NCI-H2196 treated with DMSO at 0.1 percent for 48 hours (cell line): ENCODE data around the gene SLC6A6.
"Not testable (repeated sequence)": the region's sequence is repeated elsewhere in the genome, so short reads cannot be mapped to it uniquely, and the experiment has no call there.

Experiments
- DNase-seq: peaks from one replicate; lab custom pipeline; 2025; ENCODE audit not compliant: unreplicated experiment; lab: John Stamatoyannopoulos, UW

The SLC6A6 gene

GRCh38 chr3:14397531-14397930 is 4.9 kb upstream of the SLC6A6 start:
- DNase-seq, result no peak

- no peak for DNase-seq
These were observed 4.2 kb upstream of the SLC6A6 start for GRCh38 chr3:14397940-14398796.

- DNase-seq, result no peak
These were observed 3.7 kb upstream of the SLC6A6 start for GRCh38 chr3:14398797-14399106.

- no peak for DNase-seq
These were observed 608 bp upstream of the SLC6A6 start for GRCh38 chr3:14401692-14402303.

GRCh38 chr3:14403619-14404155 is 1.3 kb downstream of the SLC6A6 start:
- no peak for DNase-seq

GRCh38 chr3:14404186-14404585 is 1.8 kb downstream of the SLC6A6 start:
- DNase-seq, result no peak

GRCh38 chr3:14404631-14405359 is 2.4 kb downstream of the SLC6A6 start:
- DNase-seq, result no peak

GRCh38 chr3:14405360-14406238 is 3.2 kb downstream of the SLC6A6 start:
- no peak for DNase-seq

- no peak for DNase-seq
These were observed 3.9 kb downstream of the SLC6A6 start for GRCh38 chr3:14406336-14406735.

- no peak for DNase-seq
These were observed 4.4 kb downstream of the SLC6A6 start for GRCh38 chr3:14406766-14407165.

- no peak for DNase-seq
These were observed 4.8 kb downstream of the SLC6A6 start for GRCh38 chr3:14407203-14407602.

GRCh38 chr3:14409779-14410063 is 7.3 kb downstream of the SLC6A6 start:
- DNase-seq, result not testable (repeated sequence)

GRCh38 chr3:14410106-14410502 is 7.7 kb downstream of the SLC6A6 start:
- no peak for DNase-seq

GRCh38 chr3:14410503-14411165 is 8.2 kb downstream of the SLC6A6 start:
- no peak for DNase-seq

GRCh38 chr3:14411166-14411526 is 8.7 kb downstream of the SLC6A6 start:
- DNase-seq, result no peak

GRCh38 chr3:14411988-14412387 is 9.6 kb downstream of the SLC6A6 start:
- DNase-seq, result no peak

GRCh38 chr3:14412831-14413380 is 10.5 kb downstream of the SLC6A6 start:
- DNase-seq, result no peak

- no peak for DNase-seq
These were observed 11.1 kb downstream of the SLC6A6 start for GRCh38 chr3:14413381-14414071.

GRCh38 chr3:14414846-14415464 is 12.5 kb downstream of the SLC6A6 start:
- no peak for DNase-seq
